GM19035 (cell line): Measurements from ENCODE around the gene CDC42EP1.
"Not testable (repeated sequence)": the region's sequence is repeated elsewhere in the genome, so short reads cannot be mapped to it uniquely, and the experiment has no call there.

ENCODE experiments used
- ATAC-seq: cut with Tn5 transposase; IDR thresholded peaks from one replicate; pipeline ENCODE4 v1.9.1; 2021; ENCODE audit not compliant: unreplicated experiment

CDC42EP1 gene

GRCh38 chr22:37533995-37534394 lies 26.3 kb upstream of the CDC42EP1 start:
- no peak for ATAC-seq

DNA sequence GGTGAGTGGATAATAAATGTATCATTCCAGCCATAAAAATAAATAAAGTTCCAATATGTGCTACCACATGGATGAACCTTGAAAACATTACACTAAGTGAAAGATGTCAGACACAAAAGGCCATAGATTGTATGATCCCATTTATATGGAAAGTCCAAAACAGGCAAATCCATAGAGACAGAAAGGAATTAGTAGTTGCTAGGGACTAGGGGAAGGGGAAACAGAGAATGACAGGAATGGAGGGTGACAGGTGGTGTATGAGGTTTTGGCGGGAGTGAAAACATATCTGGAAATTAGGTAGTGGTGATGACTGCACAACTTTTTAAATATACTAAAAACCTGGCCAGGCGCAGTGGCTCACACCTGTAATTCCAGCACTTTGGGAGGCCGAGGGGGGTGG lies 25.8 kb upstream of the CDC42EP1 start:
- no peak for ATAC-seq

- ATAC-seq: no peak
Measured at GRCh38 chr22:37535159-37535558, 25.1 kb upstream of the CDC42EP1 start.

- peak; percentile 64 for ATAC-seq
Measured at GRCh38 chr22:37538590-37539357, 21.5 kb upstream of the CDC42EP1 start.

- ATAC-seq: not testable (repeated sequence)
Measured at GRCh38 chr22:37539790-37540189, 20.5 kb upstream of the CDC42EP1 start.

DNA sequence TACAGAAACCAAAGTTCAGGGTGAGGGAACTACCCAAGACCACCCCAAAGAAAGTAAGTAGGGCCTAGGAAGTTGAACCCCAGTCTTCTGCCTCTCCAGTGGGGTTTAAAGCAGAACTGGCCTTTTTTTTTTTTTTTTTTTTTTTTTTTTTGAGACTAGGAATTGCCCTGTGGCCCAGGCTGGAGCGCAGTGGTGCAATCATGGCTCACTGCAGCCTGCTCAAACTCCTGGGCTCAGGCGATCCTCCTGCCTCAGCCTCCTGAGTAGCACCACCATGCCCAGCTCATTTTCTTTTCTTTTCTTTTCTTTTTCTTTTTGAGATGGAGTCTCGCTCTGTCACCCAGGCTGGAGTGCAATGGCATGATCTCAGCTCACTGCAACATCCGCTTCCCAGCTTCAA lies 17.9 kb upstream of the CDC42EP1 start:
- not testable (repeated sequence) for ATAC-seq

DNA sequence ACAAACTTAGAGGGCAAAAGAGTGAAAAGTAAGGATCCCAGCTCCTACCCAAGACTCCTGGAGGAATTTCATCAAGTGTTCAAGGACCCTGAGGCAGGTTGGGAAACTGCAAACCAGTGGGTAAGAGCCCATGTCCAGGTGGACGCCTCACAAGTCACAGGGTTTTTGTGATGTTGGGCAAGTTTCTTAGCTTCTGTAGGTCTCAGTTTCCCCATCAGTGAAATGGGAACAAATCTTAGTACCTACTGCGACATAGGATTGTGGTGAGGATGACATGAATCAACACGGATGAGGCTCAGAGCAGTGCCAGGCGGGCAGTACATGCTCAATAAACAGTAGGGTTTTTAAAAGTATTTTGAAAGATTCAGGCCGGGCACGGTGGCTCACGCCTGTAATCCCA lies 17.3 kb upstream of the CDC42EP1 start:
- ATAC-seq: no peak

DNA sequence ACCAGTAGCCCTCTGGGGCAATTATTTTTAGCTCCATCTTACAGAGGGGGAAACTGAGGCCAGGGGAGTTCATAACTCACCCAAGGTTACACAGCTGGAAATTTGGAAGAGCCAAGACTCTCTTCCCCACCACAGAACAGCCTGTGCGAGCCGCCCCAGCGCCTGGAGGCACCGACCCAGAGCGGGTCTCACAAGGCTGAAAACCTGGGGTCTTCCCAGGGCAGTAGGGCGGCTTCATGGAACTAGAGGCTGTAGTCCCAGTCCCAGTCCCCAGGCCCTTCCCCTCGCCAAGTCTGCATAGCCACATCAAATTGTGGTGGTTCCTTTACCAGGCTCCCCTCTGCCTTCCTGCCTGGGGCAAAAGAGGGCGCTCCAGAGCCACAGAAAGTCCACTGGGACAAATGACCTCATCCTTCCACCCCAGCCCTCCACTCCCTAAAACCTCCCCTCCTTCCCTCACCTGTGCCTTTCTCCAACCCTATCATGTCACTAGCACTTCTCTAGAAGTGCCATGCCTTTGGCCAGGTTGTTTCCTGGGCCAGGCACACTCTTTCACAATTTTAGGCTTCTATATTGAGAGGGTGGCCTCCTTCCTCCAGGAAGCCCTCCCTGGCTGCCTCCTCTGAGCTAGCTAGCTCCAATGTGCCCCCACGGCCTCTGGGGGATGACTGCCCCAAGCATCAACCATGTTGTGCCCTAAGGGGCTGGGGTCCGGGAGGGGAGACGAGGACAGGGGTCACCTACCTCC lies 15.2 kb upstream of the CDC42EP1 start:
- no peak for ATAC-seq

DNA sequence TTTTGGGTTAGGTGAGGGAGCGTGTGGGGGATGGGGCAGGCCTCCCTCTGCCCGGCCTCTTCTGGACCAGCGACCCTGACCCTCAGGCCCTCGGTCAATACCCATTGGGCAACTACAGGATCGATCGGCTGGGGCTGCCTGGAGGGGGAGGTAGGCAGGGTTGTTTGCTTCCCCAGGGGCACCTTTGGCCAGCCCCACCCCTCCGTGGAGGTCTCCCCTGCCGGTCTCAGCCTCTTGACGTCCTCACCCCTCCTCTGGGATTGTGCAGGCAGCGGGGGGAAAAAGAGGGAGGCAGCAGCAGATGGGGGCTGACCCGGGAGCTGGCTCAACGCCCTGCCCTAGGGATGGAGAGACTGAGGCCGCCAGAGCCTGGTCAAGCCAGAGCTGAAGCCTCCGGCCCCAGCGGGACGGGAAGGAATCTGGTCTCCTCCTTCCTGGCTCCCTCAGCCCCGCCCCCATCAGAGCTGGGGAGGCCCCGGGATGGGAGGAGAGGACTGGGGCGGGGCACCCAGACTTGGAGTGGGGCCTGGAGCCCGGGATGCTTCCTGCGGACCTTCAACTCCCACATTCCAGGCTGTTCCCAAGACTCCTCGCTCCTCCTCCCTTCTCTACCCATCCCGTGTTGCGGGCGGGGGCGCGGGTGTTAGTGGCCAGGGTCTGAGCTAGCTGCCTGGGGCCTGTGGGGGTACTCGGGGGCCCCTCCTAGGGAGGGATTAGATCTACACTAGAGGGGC lies 14.4 kb upstream of the CDC42EP1 start:
- no peak for ATAC-seq

DNA sequence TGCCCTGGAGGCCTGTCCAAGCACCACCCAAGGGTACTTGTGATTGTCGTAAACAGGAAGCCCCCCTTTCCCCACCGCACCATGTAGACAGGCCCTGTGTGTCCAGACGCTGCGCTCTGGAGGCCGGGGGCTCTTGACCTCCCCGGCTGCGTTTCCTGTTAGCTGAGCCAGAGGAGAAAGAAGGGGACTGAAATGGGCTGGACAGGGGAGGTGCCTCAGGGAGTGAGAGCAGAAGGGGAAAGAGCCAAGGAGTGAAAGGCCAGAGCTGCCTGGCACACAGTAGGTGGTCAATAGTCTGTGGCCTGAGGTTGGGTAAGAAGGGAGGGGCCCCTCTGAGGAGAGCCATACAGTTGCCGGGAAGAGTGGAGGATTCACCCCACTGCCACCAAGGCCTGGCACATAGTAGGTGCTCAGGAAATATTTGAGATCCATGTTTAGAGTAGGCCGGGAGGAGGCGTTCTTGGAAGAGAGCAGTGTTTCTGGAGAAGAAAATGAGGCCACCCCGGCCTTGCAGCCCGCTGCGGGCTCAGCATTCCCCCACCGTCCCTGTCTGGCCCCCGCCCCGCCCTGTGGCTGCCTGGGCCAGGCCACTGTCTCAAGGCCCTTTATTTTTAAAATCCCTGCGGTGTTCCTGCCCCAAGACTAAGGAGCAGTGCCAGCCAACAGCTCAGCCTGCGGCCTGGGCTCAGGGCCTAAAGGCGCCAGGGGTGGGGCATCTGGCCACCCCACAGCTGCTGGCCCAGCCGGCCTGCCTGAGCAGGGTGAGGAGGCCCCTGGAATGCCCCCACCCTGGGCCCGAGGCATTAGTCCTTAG lies 13.6 kb upstream of the CDC42EP1 start:
- ATAC-seq: no peak

DNA sequence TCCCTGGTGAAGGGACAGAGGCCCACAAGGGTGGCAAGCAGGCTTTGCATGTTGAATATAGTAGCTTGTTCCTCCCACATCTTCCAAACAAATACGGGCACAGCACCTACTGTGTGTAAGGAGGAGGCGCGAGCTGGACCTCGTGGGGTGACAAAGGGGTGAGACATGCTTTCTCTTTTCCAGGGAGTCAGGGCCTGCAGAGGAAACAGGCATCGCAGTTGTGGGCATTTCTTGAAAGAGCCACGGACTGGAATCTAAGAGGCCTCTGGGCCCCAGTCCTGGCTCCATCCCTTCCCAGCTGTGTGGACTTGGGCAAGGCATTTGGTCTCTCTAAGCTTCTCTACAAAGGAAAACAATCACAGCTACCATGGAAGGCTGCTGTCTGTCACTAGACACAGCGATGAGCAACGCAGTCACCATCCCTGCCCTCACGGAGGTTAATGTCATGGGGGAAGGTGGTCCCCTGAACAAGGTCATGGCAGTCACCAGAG lies 13.0 kb upstream of the CDC42EP1 start:
- ATAC-seq: no peak

DNA sequence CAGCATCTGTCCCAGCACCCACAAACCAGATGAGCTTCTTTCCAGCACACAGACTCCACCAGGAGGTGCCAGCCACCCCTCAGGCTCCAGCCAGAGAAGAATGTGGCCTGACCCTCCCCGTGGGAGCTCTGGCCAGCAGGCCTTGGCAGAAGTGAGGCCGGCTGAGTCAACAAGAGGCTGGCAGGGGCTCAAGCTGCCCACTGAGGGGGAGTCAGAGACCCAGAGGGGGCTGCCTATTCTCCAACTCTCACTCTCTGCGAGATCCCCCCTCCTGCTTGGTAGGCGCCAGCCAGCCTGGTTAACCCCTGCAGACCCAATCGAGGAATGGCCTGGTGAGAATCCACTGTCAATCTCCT lies 10.6 kb upstream of the CDC42EP1 start:
- no peak for ATAC-seq

- ATAC-seq: not testable (repeated sequence)
Measured at GRCh38 chr22:37550921-37551320, 9.4 kb upstream of the CDC42EP1 start.

GRCh38 chr22:37551981-37552380 lies 8.3 kb upstream of the CDC42EP1 start:
- no peak for ATAC-seq

GRCh38 chr22:37552524-37553163 lies 7.6 kb upstream of the CDC42EP1 start:
- ATAC-seq: no peak

DNA sequence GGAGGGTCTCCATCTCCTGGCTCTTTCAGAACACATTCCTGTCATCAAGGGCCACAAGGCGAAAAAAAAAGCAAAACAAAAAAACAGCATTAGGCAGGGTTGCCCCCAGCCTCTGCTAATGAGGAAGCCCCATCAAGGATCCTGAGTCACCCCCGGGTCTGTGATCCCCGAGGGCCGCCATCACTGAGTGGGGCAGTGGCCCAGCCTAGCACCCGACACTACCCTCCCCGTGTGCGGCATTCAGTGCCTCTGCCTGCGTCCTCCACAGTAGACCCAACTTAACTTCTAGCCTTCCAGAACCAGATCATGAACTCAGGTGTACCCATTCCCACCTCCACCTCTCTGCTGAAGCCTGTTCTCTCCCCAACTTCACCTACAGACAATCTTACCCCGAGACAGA lies 6.6 kb upstream of the CDC42EP1 start:
- no peak for ATAC-seq

DNA sequence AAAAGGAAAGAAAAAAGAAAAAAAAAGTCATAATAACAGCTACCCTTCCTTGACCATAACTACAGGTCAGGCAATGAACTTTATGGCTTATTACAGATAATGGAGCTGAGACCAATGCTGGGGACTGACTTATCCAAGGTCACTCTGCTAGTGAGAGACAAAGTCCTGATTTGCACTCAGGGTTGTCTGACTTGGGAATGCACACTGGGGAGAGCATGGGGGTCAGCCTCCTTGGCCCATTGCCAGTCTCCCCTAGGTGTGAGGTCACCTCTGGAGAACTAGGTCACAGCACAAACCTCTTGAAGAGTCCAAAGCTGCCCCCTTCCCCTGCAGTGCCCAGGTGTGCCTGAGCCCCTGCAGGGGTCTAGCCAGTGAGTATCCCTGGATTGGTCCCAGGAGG lies 5.3 kb upstream of the CDC42EP1 start:
- no peak for ATAC-seq

DNA sequence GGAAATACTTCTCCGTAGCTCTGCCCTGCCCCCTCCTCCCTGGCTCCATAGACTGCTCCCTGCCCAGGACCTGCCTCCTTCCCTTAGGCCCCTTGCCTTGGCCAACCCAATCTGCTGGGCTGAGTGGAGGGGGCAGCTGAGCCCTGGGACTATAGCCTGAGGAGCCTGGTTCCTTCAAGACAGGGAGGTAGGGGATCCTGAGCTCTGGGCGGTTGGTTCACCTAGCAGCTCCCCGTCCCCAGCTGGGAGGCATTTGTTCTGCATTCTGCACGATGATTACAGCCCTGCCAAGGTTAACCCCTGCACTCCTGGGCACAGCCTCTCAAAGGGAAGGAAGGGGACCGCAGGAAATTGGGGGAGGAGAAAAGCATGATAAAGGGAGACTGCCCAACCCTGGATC lies 3.6 kb upstream of the CDC42EP1 start:
- no peak for ATAC-seq

- ATAC-seq: no peak
Measured at GRCh38 chr22:37557321-37558001, 2.8 kb upstream of the CDC42EP1 start.

DNA sequence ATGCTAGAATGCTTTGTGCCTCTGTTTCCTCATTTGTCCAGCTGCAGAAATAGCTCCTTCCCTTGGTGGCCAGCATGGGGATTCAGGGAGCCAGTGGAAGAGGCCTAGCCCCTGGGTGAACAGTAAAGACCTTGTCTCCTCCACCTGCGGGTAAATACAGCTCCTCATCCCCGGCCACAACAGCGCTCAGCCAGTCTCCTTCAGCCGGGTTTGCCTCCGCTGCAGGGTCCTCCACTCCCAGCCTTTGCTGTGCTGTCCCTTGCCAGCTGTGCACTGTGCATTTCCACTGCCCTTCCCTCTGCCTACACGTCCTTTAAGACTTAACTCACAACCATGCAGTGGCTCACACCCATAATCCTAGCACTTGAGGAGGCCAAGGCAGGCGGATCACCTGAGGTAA lies 1.5 kb upstream of the CDC42EP1 start:
- no peak for ATAC-seq
